Mesangial cell (primary cell): Measurements from ENCODE around the gene OR52I2. TPM values are rescaled to one million over a fixed set of nuclear protein-coding genes. Genes with fewer than 3 reads are reported as not detected.

Source experiments
- total RNA-seq: library from RNA; depleted of rRNA; stranded (reverse); fragments of >200 nt; gene quantifications from 2 replicates; pipeline ENCODE4 v1.2.3, GENCODE V29; 2015

OR52I2 gene
- total RNA-seq = not detected in 2 replicates

DNA sequence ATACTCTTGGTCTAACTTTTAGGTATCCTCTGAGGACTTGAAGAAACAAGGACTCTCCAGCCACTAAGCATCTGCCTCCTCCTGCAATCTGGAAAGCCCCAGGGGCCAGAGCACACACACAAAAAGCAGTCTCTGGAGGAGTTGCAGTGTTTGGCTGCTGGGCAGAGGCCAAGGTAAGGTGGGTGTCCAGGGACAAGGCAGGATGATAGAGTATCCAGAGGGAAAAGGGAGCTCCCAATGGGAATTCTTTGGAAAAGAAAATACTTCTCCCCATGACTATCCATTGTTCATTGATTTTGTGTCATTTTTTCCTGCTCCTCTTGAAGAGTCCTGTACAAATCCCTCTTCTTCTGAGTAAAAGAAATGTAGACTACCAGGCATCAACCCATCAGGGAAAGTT lies at the start of gene OR52I2:
TSS of gene OR52I2 (plus strand) at position 301 of the 400 bp plus-strand sequence.

DNA sequence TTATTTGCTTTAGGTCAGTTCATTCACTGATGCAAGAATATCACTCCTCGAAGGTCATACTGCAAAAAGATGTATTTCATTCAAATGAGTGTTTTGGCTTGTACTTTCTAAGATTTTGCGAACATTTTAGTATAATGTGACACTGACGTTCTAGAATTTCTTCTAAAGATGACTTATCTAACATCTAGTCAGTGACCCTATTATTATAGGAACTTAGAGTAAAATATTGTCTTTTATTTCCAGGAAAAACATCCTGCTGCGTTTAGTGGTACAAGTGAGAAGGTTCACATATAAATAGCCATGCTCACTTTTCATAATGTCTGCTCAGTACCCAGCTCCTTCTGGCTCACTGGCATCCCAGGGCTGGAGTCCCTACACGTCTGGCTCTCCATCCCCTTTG lies 36.7 kb upstream of the OR52I2 start, which contains the start of gene OR52M1:
TSS of gene OR52M1 (plus strand) at position 301 of the 400 bp plus-strand sequence. CDS start at position 301, 0 bp downstream.

DNA sequence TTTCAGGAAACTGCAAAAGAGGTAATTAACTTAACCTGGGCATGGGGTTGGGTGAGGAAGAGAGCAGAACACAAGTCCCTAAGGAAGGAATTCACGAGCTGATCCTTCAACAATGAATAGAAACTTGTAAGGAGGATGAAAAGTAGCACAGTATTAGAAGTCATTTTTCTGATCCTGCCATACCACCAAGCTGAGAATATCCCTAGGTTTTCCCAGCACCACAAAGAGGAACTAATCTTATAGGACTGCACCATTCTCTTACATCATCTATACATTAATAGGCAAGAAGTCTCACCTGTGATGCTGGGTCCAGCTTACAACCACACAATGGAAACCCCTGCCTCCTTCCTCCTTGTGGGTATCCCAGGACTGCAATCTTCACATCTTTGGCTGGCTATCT lies 12.2 kb downstream of the OR52I2 start, which contains the start of gene OR52I1:
TSS of gene OR52I1 (plus strand) at position 301 of the 400 bp plus-strand sequence. CDS start at position 301, 0 bp downstream.

DNA sequence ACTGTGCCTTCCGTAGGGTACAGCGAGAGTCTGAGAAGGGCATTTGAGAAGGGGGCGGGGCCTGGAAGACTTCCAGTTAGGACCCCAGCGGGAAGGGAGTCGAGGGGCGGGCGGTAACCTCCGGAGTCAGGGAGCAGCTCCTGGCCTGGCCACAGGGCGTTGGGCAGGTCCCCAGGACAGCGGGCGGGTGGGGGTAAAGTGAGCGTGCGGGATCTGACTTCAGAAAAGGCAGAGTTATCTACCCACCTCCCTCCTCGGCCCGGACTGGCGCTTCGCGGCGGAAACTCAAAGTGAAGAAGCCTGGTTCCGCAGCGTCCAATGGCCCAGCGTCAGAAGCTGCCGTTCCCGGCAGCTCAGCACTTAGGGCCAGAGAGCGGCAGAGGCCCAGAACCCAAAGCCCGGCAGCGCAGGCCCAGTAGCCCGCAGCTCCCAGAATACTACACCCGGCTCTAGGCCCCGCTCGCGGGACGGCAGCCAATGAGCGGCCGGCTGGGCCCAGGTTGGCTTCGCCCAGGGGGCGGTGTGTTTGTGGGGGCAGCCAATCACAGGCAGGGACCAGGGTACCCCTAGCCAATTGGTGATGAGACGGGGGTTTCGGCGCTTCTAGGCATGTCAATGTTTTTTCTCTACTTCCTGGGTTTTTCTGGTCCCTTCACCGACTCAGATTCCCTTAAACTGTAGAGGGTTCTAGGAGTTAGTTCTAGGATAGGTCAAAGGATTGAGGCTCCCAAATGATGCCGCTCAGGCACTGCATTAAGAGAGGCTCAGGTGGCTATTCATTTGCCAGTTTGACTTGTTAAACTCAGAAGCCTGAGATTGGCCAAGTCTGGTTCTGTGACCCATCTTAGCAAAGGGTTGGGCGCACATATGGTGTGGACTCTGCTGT lies 26.5 kb downstream of the OR52I2 start, which contains the start of gene TRIM68:
TSS of gene TRIM68 (minus strand) at position 451 of the 886 bp plus-strand sequence. CDS start 2,727 bp downstream, outside the sequence.

DNA sequence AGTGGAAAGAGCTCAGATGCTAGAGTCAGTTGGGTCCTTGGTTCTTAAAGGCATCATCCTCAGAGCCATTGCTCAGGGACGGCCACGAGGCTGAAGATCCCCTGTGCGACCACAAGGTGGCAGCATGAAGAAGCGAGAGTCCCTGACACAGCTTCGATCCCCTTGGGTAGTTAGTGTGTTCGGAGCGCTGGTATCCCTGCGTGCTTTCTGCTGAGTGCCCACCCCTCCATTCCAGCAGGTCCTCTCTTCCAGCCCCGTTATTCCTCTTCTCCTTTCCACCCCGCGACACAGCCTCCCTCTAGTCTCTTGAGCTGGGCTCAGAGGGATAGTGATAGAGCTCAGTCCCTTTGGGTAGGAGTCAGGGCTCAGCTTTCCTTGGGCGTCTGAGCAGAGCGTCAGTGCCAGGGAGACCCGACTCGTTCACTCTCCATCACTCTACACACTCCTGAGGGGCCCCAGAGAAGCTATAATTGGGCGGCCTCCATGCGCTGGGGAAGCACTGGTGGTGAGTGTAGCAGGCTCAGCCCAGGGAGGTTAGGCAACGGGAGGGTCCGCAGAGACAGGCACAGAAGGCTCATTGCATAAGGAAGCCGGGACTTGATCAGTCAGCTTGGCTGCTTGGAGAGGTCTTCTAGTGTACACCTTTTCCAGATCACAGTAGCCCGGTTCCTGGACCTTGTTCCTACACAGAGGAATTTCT lies 55.6 kb downstream of the OR52I2 start, which contains the start of gene OR51D1:
TSS of gene OR51D1 (plus strand) at position 516 of the 700 bp plus-strand sequence. CDS start 2,314 bp downstream, outside the sequence.

Other genes starting within 250 kb of the OR52I2 start
- gene OR52B4, start 213.4 kb upstream of the OR52I2 start, total RNA-seq = not detected in 2 replicates
- gene TRIM21, start 188.0 kb upstream of the OR52I2 start, total RNA-seq = 10.3 and 15.2 TPM in 2 replicates
- not detected in 2 replicates for gene OR52K2, start 132.4 kb upstream of the OR52I2 start, total RNA-seq
- not detected in 2 replicates for gene OR52K1, start 99.1 kb upstream of the OR52I2 start, total RNA-seq
- not detected in 2 replicates for gene OR52M1, start 36.6 kb upstream of the OR52I2 start, total RNA-seq
- gene OR52I1, start 12.3 kb downstream of the OR52I2 start, total RNA-seq = not detected in 2 replicates
- 6.2 and 8.1 TPM in 2 replicates for gene TRIM68, start 26.5 kb downstream of the OR52I2 start, total RNA-seq
- gene OR51D1, start 55.7 kb downstream of the OR52I2 start, total RNA-seq = not detected in 2 replicates
- gene OR51E1, start 62.2 kb downstream of the OR52I2 start, total RNA-seq = not detected in 2 replicates
- gene OR51E2, start 116.1 kb downstream of the OR52I2 start, total RNA-seq = not detected in 2 replicates
- not detected in 2 replicates for gene MMP26, start 123.0 kb downstream of the OR52I2 start, total RNA-seq
- not detected in 2 replicates for gene OR51F1, start 188.2 kb downstream of the OR52I2 start, total RNA-seq
- gene OR52R1, start 222.6 kb downstream of the OR52I2 start, total RNA-seq = not detected in 2 replicates
- gene OR51F2, start 239.6 kb downstream of the OR52I2 start, total RNA-seq = not detected in 2 replicates